Thoracic aorta (tissue), 2 donors: ENCODE results near the gene CLDN8. TPM values are rescaled to one million over a fixed set of nuclear protein-coding genes. Genes with fewer than 3 reads are reported as not detected.

Experiments used
- ATAC-seq: fragments of 150-250 bp; one replicate; pipeline ENCODE4 v1.8.0; 2017; ENCODE audit warnings: low read depth; ENCODE audit not compliant: insufficient number of reproducible peaks, low FRiP score
- DNase-seq: peaks from one replicate; pipeline ENCODE4 v3.0.0-alpha.2; 2020; ENCODE audit warnings: low spot score
- H3K27ac ChIP-seq, 2 donors: fragments of 200-600 bp; sonication (generic); 1 replicate in 1 of 2; 2 replicates in 1 of 2; pipeline ENCODE4 v1.5.1; 2016; ENCODE audit warnings: mild to moderate bottlenecking in 2 of 2, moderate library complexity in 2 of 2
- H3K27me3 ChIP-seq: fragments of 200-600 bp; sonication (generic); replicated peaks from 2 replicates; pipeline ENCODE4 v1.6.0; 2016; ENCODE audit warnings: mild to moderate bottlenecking; ENCODE audit not compliant: insufficient read depth
- H3K36me3 ChIP-seq: fragments of 200-600 bp; sonication (generic); one replicate; pipeline ENCODE4 v1.5.1; 2016
- H3K4me1 ChIP-seq, 2 donors: fragments of 200-600 bp; sonication (generic); 1 replicate in 1 of 2; 2 replicates in 1 of 2; pipeline versions ENCODE4 v1.5.1 to v1.6.0; 2016; ENCODE audit warnings: low read depth in 2 of 2, mild to moderate bottlenecking in 1 of 2; ENCODE audit not compliant: control insufficient read depth in 1 of 2
- H3K4me3 ChIP-seq: fragments of 200-600 bp; sonication (generic); 2 replicates; pipeline ENCODE4 v1.5.1; 2016; ENCODE audit warnings: mild to moderate bottlenecking
- H3K9me3 ChIP-seq: fragments of 200-600 bp; sonication (generic); 2 replicates; pipeline ENCODE4 v1.5.1; 2016
- CTCF ChIP-seq: fragments of 200-600 bp; sonication (generic); IDR thresholded peaks from one replicate; pipeline ENCODE4 v1.5.1; 2019; ENCODE audit warnings: antibody characterized with exemption
- total RNA-seq, 2 donors: library from RNA; depleted of rRNA; stranded (reverse); fragments of >200 nt; gene quantifications; one replicate each; pipeline versions ENCODE4 v1.1.0 to v1.2.3, GENCODE V29; 2016

Gene CLDN8
- total RNA-seq, 2 donors from 2014 or later: not detected

DNA sequence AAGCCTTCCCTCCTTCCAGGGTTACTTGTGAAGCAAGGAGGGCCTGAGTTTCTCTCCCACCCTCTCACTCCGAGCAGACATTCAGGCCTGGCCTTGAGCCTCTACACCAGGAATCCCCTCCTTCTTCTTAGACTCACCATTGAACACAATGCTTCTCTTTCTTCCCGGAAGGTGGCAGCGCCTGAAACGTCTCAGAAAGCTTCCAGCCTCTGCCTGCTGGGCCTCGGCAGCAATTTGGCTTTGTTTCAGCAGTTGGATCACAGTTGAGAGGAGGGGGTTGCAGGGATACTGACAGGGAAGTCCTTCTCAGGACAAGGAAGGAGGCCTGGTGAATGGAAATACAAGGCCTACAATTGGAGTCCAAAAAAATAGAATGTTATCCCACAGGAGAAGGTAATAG, 6.3 kb downstream of the CLDN8 start:
- Histone ChIP-seq H3K9me3 (no peaks in the 10 kb centered on the region), H3K36me3 (no peaks in the 10 kb centered on the region), H3K4me1 (no peaks in the 10 kb centered on the region), H3K27ac (no peak overlapping the region), H3K4me3 (no peak overlapping the region), H3K27me3 (no peaks in the 10 kb centered on the region)
- TF ChIP-seq CTCF: no peak
- ATAC-seq (no peak), DNase-seq (no peak)

- ATAC-seq (no peak), DNase-seq (no peak)
- TF ChIP-seq CTCF: no peak
- H3K27ac ChIP-seq: no peak overlapping the region
- H3K36me3 ChIP-seq: no peaks in the 10 kb centered on the region
- no peak overlapping the region for H3K4me3 ChIP-seq
- no peaks in the 10 kb centered on the region for H3K4me1 ChIP-seq
- no peaks in the 10 kb centered on the region for H3K9me3 ChIP-seq
- H3K27me3 ChIP-seq: no peaks in the 10 kb centered on the region
These were observed 8.7 kb downstream of the CLDN8 start for GRCh38 chr21:30207252-30207579.

- no peak for TF ChIP-seq CTCF
- no peaks in the 10 kb centered on the region for H3K27me3 ChIP-seq
- ATAC-seq: no peak
These were observed 9.2 kb downstream of the CLDN8 start for GRCh38 chr21:30206551-30207251.

GRCh38 chr21:30200000-30200399, 15.9 kb downstream of the CLDN8 start:
- Histone ChIP-seq H3K4me3 (no peak overlapping the region), H3K4me1 (no peaks in the 10 kb centered on the region), H3K27me3 (no peaks in the 10 kb centered on the region), H3K27ac (no peak overlapping the region), H3K9me3 (no peaks in the 10 kb centered on the region), H3K36me3 (no peaks in the 10 kb centered on the region)
- DNase-seq: no peak
- TF ChIP-seq CTCF: no peak
- no peak for ATAC-seq

More at GRCh38 chr21:30206551-30207251, 9.2 kb downstream of the CLDN8 start:
- Histone ChIP-seq H3K9me3 (no peaks in the 10 kb centered on the region), H3K27ac (no peak overlapping the region), H3K4me3 (no peak overlapping the region), H3K36me3 (no peaks in the 10 kb centered on the region), H3K4me1 (no peaks in the 10 kb centered on the region)
- DNase-seq: no peak

DNA sequence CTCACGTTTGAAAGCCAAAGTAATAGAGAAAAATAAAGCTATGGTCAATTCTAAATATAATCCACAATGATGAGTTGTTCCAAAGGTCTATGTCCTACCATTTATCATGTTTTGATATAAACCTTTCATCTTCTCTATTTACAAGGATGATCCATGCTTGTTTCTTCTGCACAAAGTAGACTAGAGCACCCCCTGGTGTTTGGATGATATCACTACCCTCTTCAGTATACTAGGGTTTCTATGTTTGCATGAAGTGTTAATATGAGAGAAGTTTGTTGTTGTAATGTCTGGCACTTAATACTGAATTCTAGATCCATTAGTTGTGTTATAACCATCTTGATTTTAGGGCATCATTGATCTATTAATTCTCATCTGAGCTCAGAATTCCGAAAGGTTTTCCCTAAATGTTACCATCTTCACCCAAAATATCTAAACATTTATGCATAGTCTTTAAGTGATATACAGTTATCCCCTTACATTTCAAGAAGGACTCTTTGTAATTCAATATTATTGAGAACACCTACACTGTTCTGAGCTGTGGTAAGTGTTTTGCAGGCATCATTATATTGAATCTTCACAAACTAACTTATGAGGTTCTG, 21.1 kb downstream of the CLDN8 start:
- no peak for TF ChIP-seq CTCF

More for the DNA sequence above, 21.1 kb downstream of the CLDN8 start:
- H3K9me3 ChIP-seq: no peaks in the 10 kb centered on the region
- H3K4me3 ChIP-seq: no peak overlapping the region
- DNase-seq (no peak), ATAC-seq (no peak)
- H3K4me1 ChIP-seq: no peaks in the 10 kb centered on the region
- no peaks in the 10 kb centered on the region for H3K27me3 ChIP-seq
- no peaks in the 10 kb centered on the region for H3K36me3 ChIP-seq
- H3K27ac ChIP-seq: no peak overlapping the region
